PFSK-1 (cell line): ENCODE measurements around the gene CACNA1S.

Source experiments
- POLR2AphosphoS5 ChIP-seq: IDR thresholded peaks from 2 replicates; pipeline ENCODE4 v1.6.1; 2012; ENCODE audit warnings: low read depth, mild to moderate bottlenecking, control low read depth, low read length, moderate library complexity
- REST ChIP-seq, 2 experiments: IDR thresholded peaks; 2 replicates each; pipeline versions ENCODE4 v1.6.1 to v1.8.0; 2011 to 2012; ENCODE audit warnings: low read depth in 2 of 2, low read length in 2 of 2, control low read depth in 1 of 2, inconsistent platforms in 1 of 2, mild to moderate bottlenecking in 1 of 2, moderate library complexity in 1 of 2; ENCODE audit not compliant: insufficient read depth in 1 of 2
- SIN3A ChIP-seq: IDR thresholded peaks from 2 replicates; pipeline ENCODE4 v1.6.1; 2012; ENCODE audit warnings: mild to moderate bottlenecking, low read length, moderate library complexity, borderline replicate concordance; ENCODE audit not compliant: insufficient read depth
- TAF1 ChIP-seq: IDR thresholded peaks from 2 replicates; pipeline ENCODE4 v1.6.1; 2012; ENCODE audit warnings: low read length, control low read depth, borderline replicate concordance; ENCODE audit not compliant: insufficient read depth

GRCh38 chr1:200991097-200991614, 121.1 kb downstream of the CACNA1S start:
- TF ChIP-seq POLR2AphosphoS5 (no peak), REST (IDR thresholded peaks at IDR 0.05; ENCODE audit: insufficient read depth in 1 of 2, low read depth in 2 of 2, low read length in 2 of 2) (no peak), TAF1 (no peak), SIN3A (no peak)
